ENCODE data around the gene SLC38A10. TPM values are rescaled to one million over a fixed set of nuclear protein-coding genes. Genes with fewer than 3 reads are reported as not detected.
A peak's percentile ranks its signal among the peaks of the same experiment; 100 is the strongest.

Gene SLC38A10
- total and polyA plus RNA-seq, 2 of the 13 experiments (the other 11 are each of a cell fraction or from before 2014, with no cell fraction given) = 23.4 to 55.8 TPM

GRCh38 chr17:81254955-81255717 is 40.0 kb downstream of the SLC38A10 start (continued):
- TF ChIP-seq PBX3 (CRISPR knock-in tag; IDR thresholded peaks at IDR 0.05; ENCODE audit: borderline replicate concordance) (no peak), NRL (CRISPR knock-in tag; IDR thresholded peaks at IDR 0.05; ENCODE audit: borderline replicate concordance) (no peak), XRCC5 (optimal IDR thresholded peaks at IDR 0.05; ENCODE audit: low read length) (peak; percentile 80), ZNF142 (CRISPR knock-in tag; IDR thresholded peaks at IDR 0.05) (peak; percentile 94), THAP11 (CRISPR knock-in tag; IDR thresholded peaks at IDR 0.05) (no peak), ZBTB33 (CRISPR knock-in tag; IDR thresholded peaks at IDR 0.05) (peak; percentile 11; the same call in 1 of the 2 replicates), CTCF (CRISPR knock-in tag; IDR thresholded peaks at IDR 0.05) (peak; percentile 46), ZBTB44 (CRISPR knock-in tag; IDR thresholded peaks at IDR 0.05) (no peak), SMYD3 (CRISPR knock-in tag; IDR thresholded peaks at IDR 0.05) (no peak), ZNF274 (CRISPR knock-in tag; IDR thresholded peaks at IDR 0.05) (no peak), UBTF (CRISPR knock-in tag; IDR thresholded peaks at IDR 0.05) (0 out of 2 replicates have a peak, but pooled peaks have one; percentile 31), ZNF224 (CRISPR knock-in tag; IDR thresholded peaks at IDR 0.05) (no peak)

Data from HepG2 (cell line).